ENCODE results near the gene SYMPK.
A peak's percentile ranks its signal among the peaks of the same experiment; 100 is the strongest.

Gene SYMPK

GRCh38 chr19:45793178-45793564, 69.8 kb downstream of the SYMPK start:
- H3K4me1 ChIP-seq (ENCODE audit: insufficient read depth, low read length), result peaks cover 21% of the 10 kb centered on the region
- H3K27ac ChIP-seq (ENCODE audit: low read length), result no peak overlapping the region
- H3K27me3 ChIP-seq (ENCODE audit: insufficient read depth, low read length, poor library complexity), result no peaks in the 10 kb centered on the region
- ATAC-seq (ENCODE audit: insufficient read depth, low read depth) (peak; percentile 1; the same call in 1 of the 3 replicates), DNase-seq (no peak)
- no peaks in the 10 kb centered on the region for H3K9me3 ChIP-seq (ENCODE audit: insufficient read depth, low read length, severe bottlenecking)
- H3K9ac ChIP-seq (ENCODE audit: low read depth, low read length), result no peak overlapping the region
- no peak overlapping the region for H2AFZ ChIP-seq (ENCODE audit: low read depth, low read length)
- TF ChIP-seq EZH2 (IDR thresholded peaks at IDR 0.05; ENCODE audit: borderline replicate concordance, low read depth, low read length, severe bottlenecking) (no peak), CTCF (IDR thresholded peaks at IDR 0.05; ENCODE audit: borderline replicate concordance, extremely low read depth, low read length, poor library complexity, severe bottlenecking) (no peak)
- peaks cover 21% of the 10 kb centered on the region for H3K36me3 ChIP-seq (ENCODE audit: insufficient read depth, low read length)
- H3K79me2 ChIP-seq (ENCODE audit: insufficient read depth, low read length), result peaks cover 17% of the 10 kb centered on the region
- peak overlapping the region in 1 of 2 experiments; percentile 52; a peak in 3 of 4 replicates for H3K4me3 ChIP-seq (ENCODE audit: low read depth in 1 of 2, low read length in 2 of 2)
- H4K20me1 ChIP-seq (ENCODE audit: insufficient read depth, low read length), result peaks cover 22% of the 10 kb centered on the region
- peak overlapping the region; percentile 61 for H3K4me2 ChIP-seq (ENCODE audit: insufficient read depth, low read length)

- Histone ChIP-seq H4K20me1 (ENCODE audit: insufficient read depth, low read length) (peaks cover 24% of the 10 kb centered on the region), H3K9me3 (ENCODE audit: insufficient read depth, low read length, severe bottlenecking) (no peaks in the 10 kb centered on the region), H3K9ac (ENCODE audit: low read depth, low read length) (peak within 1 kb of the TSS; percentile 74), H3K79me2 (ENCODE audit: insufficient read depth, low read length) (peaks cover 19% of the 10 kb centered on the region), H3K36me3 (ENCODE audit: insufficient read depth, low read length) (peaks cover 24% of the 10 kb centered on the region), H3K4me1 (ENCODE audit: insufficient read depth, low read length) (peaks cover 21% of the 10 kb centered on the region), H3K4me3 (ENCODE audit: low read depth in 1 of 2, low read length in 2 of 2) (peak within 1 kb of the TSS; percentile 86 to 90; a peak in 3 of 4 replicates), H2AFZ (ENCODE audit: low read depth, low read length) (peak within 1 kb of the TSS; percentile 93), H3K4me2 (ENCODE audit: insufficient read depth, low read length) (peak within 1 kb of the TSS; percentile 86), H3K27ac (ENCODE audit: low read length) (peak within 1 kb of the TSS; percentile 82), H3K27me3 (ENCODE audit: insufficient read depth, low read length, poor library complexity) (no peaks in the 10 kb centered on the region)
- ATAC-seq (ENCODE audit: insufficient read depth, low read depth) (peak; percentile 89), DNase-seq (peak; percentile 100)
- TF ChIP-seq CTCF (IDR thresholded peaks at IDR 0.05; ENCODE audit: borderline replicate concordance, extremely low read depth, low read length, poor library complexity, severe bottlenecking) (no peak), EZH2 (IDR thresholded peaks at IDR 0.05; ENCODE audit: borderline replicate concordance, low read depth, low read length, severe bottlenecking) (no peak)
Measured at GRCh38 chr19:45792470-45793177, 70.3 kb downstream of the SYMPK start, which contains the start of gene DMWD. DMWD (minus strand) TSS chr19:45792845; CDS start chr19:45792756, 89 bp downstream.

GRCh38 chr19:45791744-45792469, 71.0 kb downstream of the SYMPK start:
- peak overlapping the region; percentile 86 for H3K4me2 ChIP-seq (ENCODE audit: insufficient read depth, low read length)
- TF ChIP-seq CTCF (IDR thresholded peaks at IDR 0.05; ENCODE audit: borderline replicate concordance, extremely low read depth, low read length, poor library complexity, severe bottlenecking), result no peak
- TF ChIP-seq EZH2 (IDR thresholded peaks at IDR 0.05; ENCODE audit: borderline replicate concordance, low read depth, low read length, severe bottlenecking), result no peak
- peak overlapping the region; percentile 82 for H3K27ac ChIP-seq (ENCODE audit: low read length)
- peak overlapping the region; percentile 74 for H3K9ac ChIP-seq (ENCODE audit: low read depth, low read length)
- H3K79me2 ChIP-seq (ENCODE audit: insufficient read depth, low read length), result peaks cover 19% of the 10 kb centered on the region
- H3K4me3 ChIP-seq (ENCODE audit: low read depth in 1 of 2, low read length in 2 of 2), result peak overlapping the region; percentile 86 to 90; a peak in 3 of 4 replicates
- no peak for DNase-seq
- H3K27me3 ChIP-seq (ENCODE audit: insufficient read depth, low read length, poor library complexity), result no peaks in the 10 kb centered on the region
- ATAC-seq (ENCODE audit: insufficient read depth, low read depth), result no peak; the same call in 2 of the 3 replicates
- peaks cover 26% of the 10 kb centered on the region for H4K20me1 ChIP-seq (ENCODE audit: insufficient read depth, low read length)
- H3K9me3 ChIP-seq (ENCODE audit: insufficient read depth, low read length, severe bottlenecking), result no peaks in the 10 kb centered on the region
- H2AFZ ChIP-seq (ENCODE audit: low read depth, low read length), result peak overlapping the region; percentile 93
- H3K36me3 ChIP-seq (ENCODE audit: insufficient read depth, low read length), result peaks cover 30% of the 10 kb centered on the region
- H3K4me1 ChIP-seq (ENCODE audit: insufficient read depth, low read length), result peaks cover 21% of the 10 kb centered on the region
